GM12874 (cell line): Measurements from ENCODE around the gene IRF2BPL.

Experiments
- TF ChIP-seq, protein P1 (sequence below): IDR thresholded peaks from 2 replicates; pipeline ENCODE4 v1.5.1; 2011; ENCODE audit warnings: low read depth, mild to moderate bottlenecking, control low read depth, low read length, moderate library complexity; ENCODE audit not compliant: insufficient read depth

Gene IRF2BPL

DNA sequence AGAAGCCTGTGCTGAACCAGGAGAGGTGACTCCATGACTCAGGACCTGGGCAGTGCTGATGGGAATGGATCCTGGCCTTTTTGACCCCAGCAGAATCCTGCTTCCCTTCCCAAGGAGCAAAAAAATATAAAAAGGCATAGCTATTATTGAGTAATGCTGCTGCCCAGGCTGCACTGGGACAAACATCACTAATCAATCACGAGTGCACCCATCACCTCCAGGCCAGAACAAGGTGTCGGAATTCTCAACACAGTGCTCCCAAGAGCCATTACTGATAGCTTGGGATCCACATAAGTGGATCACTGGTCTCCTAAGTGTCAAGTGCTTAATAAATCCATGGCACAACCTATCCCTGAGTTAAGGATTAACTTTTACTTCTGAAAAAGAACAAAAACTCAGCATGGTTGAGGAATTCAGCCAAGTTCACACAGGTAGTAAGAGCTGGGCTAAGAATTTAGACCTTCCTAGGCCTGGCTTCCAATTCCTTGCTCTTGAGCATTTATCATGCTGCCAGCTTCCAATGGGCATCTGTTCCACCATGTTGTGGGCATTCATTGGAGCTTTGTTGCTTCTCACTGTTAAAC is 31.9 kb downstream of the IRF2BPL start:
- TF ChIP-seq, protein P1, sequence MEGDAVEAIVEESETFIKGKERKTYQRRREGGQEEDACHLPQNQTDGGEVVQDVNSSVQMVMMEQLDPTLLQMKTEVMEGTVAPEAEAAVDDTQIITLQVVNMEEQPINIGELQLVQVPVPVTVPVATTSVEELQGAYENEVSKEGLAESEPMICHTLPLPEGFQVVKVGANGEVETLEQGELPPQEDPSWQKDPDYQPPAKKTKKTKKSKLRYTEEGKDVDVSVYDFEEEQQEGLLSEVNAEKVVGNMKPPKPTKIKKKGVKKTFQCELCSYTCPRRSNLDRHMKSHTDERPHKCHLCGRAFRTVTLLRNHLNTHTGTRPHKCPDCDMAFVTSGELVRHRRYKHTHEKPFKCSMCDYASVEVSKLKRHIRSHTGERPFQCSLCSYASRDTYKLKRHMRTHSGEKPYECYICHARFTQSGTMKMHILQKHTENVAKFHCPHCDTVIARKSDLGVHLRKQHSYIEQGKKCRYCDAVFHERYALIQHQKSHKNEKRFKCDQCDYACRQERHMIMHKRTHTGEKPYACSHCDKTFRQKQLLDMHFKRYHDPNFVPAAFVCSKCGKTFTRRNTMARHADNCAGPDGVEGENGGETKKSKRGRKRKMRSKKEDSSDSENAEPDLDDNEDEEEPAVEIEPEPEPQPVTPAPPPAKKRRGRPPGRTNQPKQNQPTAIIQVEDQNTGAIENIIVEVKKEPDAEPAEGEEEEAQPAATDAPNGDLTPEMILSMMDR: no peak

DNA sequence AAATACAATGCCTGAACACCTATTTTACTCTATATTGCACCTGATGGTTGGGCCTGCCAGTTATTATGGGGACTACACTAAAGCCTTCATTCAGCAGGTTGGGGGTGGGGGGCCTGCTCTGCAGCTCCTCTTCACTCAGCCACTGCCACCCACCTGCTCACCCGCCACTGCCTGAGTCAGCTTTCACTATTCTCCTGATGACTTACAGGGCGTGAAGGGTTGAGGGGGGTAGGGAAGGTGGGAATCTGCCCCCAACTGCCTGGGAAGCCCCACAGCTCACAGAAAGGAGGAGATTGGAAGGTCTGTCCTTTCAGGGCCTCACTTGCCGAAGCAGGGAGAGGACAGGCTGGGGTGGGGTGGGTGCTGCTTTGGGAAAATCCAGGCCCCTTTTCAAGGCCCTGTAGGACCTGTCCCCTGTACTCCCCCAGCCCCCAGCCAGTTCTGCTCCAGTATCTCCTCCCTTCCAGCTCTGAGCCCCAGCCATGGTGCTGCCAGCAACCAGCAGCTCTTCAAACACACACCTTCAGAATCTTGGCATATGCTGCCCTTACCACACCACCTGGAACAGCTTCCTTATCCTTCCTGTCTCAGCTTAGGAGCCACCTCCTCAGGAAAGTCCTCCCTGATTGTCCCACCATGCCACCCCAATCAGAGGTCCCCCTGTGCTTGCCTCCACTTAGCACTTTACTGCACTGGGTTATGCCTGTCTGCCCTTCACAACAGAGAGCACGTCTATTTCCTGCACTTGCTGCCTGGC is 33.1 kb downstream of the IRF2BPL start:
- TF ChIP-seq, protein P1: no peak

- TF ChIP-seq, protein P1: no peak
Observed at GRCh38 chr14:76993752-76994151, 34.8 kb downstream of the IRF2BPL start.

GRCh38 chr14:76990084-76990483 is 38.4 kb downstream of the IRF2BPL start:
- TF ChIP-seq, protein P1: no peak

DNA sequence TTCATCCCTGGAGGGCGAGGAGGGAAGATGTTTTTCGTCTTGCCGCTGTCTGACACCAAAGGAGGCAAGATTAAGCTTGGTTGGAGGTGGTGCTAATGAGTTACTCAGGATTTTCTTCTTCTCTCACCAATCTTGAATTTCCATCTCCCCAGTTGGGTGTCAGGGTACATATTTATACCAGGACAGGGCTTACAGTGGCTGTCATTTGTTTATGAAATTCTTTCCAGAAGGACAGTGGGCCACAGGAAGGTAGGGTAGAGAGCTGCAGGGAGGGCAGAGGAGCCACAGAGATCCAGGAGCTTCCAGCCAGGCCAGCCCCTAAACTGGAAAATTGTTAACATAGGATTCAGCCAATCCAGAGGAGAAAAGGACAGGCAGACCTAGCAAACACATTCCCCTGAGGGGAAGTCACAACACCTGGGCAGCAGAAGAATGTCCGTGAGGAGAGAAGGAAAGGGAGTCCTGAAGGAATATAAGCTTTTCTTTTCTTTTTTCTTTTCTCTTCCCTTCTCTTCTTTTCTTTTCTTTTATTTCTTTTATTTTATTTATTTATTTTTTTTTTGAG is 40.5 kb downstream of the IRF2BPL start:
- TF ChIP-seq, protein P1: no peak

GRCh38 chr14:76986231-76986565 is 42.3 kb downstream of the IRF2BPL start:
- TF ChIP-seq, protein P1: no peak

- TF ChIP-seq, protein P1: no peak
Observed at GRCh38 chr14:76985540-76986230, 42.8 kb downstream of the IRF2BPL start.
